NCI-H446 treated with DMSO at 0.1 percent for 48 hours (cell line): ENCODE results near the gene CERS6.

Source experiments
- DNase-seq: peaks from one replicate; lab custom pipeline; 2025; lab: John Stamatoyannopoulos, UW

The CERS6 gene

DNA sequence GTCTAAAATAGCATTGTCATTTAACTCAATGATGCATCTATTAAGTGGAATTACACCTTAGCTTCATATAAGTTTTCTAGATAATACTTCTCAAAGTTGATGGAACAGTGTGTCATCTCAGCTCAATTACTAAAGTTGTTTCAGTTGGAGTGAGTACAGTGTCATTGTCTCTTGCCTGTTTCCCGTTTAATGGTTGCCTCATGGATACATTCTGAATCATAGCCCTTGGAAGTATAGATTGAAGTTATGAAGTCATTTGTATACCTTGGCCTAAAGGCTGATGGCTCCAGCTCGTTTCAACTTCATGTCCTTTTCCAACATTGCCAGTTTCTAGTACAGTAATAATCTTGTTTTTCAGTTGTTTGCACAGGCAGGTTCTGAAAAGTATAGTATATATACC lies 215.9 kb downstream of the CERS6 start:
- no peak for DNase-seq

DNA sequence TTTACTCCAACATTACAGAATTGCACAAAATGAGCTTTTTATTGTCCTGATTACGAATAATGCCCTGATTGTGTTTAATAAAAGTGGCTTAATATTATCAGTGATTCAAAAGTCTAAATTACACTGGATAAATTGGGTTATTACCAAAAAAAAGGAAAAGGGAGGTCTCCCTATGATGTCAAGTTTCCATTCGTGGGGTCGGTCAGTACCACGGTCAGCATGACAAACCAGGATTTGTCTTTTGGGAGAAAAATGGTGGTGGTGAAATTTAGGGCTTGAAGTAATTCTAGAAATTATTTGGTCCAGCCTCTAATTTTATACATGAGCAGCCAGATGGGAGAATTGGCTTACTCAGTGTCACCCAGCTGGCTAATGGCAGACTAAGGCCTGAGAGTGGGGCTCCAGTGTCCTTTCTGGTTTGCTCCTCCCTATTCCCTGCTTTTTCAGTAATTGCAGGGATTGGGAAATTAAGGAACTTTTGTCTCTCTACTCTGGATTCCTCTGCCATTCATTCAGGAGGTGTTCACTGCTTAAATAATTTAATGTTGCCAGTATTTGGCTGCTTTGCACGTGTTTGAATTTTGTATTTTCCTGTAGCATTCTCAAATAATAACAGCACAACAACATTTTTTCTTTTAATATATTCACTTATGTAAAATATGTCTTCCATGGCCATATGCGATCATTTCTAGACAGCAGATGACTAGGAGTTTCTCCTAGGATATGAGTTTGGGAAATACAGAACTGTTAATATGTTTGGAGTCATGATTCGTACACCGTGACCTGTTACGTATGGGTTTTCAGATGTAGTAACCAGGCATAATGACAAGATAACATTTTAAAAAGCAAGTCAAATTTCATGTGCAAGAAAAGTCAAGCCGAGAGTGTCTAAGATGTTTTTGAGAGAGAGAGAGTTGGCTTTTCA lies 217.5 kb downstream of the CERS6 start:
- peak; percentile 40 for DNase-seq

DNA sequence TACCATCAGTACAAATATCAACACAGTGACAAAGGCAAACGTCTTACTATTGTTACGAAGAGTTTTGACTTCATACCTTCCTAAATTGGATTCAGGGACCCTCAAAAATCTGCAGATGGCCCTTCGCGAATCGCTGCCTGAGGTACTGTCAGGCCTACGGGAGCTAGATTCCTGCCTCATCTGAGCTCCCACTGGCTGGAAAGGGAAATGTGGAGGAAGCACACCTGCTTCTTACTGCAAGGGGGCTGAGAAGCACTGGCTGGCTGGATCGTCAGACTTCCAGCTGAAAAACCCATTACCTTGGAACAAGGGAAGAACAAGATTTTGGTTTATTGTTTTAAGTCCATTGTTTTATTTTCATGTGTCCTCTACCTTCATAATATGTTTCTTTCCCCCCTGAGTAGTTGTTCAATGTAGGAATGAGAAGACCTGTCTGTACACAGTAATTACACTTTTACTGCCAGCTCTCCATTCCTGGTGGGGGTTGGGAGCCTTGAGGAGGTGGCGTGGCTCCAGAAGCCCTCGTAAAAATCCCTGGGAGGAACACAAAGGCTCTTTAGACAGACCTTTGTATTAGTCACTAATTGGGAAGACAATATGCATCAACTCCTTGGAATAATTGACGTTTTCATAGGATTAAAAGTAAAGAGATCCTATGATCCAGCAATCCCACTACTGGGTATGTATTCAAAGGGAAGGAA lies 222.2 kb downstream of the CERS6 start:
- DNase-seq, result no peak

DNA sequence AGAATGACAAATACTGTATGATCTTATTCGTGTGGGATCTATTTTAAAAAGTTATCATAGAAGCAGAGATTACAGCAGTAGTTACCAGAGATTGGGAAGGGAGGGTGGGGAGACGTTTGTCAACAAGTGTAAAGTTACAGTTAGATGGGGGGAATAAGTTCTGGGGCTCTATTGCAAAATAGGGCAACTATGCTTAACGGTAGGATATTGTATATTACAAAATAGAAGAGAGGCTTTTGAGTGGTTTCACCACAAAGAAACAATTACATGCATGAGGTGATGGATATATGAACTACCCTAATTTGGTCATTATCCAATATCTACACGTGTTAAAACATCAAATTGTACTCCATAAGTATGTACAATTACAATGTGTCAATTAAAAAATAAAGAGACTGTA lies 223.0 kb downstream of the CERS6 start:
- DNase-seq, result no peak

DNA sequence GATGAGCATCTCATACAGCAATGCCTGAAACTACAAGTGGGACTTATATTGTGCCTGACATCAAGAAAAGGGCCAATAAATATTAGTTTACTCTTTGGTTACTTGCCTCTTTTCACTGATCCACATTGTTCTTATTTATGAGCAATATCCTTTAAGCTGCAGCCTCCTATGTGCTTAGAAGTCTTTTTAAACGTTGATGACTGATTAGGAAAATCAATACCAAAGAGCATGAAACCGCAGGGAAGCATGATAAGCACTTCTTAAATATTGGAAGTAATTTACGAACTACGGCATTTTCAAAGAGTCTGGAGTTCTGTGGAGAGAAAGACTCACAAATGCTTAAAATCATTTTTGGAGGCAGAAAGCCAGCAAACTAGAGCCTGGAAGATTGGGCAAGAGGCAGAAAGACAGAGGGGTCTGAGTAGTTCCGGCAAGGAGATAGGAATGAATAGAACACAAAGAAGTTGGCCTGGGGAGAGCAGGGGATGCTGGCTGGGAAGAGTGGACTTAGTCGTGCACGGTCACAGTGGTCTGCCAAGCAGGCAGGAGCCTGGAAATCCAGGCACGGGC lies 223.8 kb downstream of the CERS6 start:
- no peak for DNase-seq

DNA sequence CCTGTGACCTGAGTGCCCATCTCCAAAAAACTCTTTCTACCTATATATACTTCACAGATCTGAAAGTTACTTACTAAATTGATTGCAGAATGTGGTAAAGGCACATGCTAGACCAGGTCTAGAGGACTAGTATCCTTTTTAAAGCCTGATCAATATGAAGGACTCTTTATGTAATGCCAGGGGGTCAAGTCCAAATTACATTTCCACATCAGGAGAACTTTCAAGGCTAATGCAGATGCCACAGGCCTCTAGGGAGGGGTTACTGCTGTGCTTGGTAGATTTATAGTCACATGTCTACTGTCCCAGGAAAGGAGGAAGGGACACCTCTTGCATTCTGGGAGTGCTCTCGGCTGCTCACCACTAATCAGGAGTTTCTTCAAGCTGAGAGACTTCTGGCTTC lies 227.9 kb downstream of the CERS6 start:
- DNase-seq, result no peak

DNA sequence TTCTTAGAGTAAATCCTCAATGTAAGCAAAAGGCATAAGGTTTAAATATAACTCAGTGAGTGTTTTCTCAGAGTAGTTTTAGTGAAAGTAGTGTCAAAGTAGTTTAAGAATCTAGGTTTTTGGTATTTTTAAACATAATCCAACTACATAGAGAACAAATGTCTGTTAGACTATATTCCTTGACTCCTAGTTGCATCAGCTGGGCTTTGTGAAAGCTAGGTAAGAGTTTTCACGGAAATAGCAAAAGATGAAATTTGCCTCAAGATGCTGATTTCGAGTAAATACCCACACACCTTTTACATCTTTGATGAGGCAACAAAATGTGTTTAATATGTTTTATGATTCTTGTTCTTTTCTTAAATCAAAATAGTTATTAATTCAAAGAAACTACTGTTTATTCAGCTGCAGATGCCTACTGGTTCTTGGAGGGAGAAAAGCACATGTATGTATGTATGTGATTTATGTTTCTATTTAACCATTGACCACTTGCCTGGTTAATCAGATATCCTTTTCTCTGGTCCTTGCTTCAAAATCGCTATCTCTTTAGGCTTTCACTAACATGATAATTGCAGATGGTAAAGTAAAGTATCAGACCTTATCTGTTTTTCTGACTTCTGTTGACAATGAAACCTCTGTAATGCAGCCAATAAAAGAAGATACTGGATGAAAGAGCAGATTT lies 229.0 kb downstream of the CERS6 start:
- no peak for DNase-seq

DNA sequence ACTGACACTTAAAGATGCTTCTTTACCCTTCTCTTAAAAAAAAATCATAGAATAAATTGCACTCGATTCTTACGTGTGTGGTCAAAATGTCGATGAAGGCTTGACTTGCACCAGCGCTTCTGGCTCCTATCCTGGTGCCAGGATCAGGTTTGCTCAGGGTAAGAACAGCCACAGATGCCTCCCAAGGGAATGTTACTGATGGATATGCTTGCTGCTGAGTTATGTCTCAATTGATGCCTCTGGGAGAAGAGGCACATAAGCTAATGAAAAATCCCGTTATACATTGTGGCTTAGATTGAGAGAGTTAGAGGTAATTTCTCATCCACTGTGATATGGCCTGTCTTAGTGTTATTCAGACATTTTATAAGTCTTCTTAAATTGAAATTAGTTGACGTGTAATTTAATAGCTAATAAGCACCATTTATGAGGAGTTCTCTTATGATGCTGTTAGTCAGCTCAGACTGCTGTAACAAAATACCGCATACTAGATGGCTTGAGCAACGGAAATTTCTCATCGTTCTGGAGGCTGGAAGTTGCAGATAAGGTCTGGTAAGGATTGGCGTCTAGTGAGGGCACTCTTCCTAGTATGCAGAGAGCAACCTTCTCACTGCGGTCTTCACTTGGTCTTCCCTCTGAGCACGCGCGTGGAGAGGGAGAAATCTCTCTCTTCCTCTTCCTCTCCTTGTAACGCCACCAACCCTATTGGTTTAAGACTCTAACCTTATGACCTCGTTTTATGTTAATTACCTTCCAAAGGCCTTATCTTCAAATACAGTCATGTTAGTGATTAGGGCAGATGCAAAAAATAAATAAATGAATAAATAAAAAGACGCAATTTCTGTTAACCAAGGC lies 229.8 kb downstream of the CERS6 start:
- no peak for DNase-seq

DNA sequence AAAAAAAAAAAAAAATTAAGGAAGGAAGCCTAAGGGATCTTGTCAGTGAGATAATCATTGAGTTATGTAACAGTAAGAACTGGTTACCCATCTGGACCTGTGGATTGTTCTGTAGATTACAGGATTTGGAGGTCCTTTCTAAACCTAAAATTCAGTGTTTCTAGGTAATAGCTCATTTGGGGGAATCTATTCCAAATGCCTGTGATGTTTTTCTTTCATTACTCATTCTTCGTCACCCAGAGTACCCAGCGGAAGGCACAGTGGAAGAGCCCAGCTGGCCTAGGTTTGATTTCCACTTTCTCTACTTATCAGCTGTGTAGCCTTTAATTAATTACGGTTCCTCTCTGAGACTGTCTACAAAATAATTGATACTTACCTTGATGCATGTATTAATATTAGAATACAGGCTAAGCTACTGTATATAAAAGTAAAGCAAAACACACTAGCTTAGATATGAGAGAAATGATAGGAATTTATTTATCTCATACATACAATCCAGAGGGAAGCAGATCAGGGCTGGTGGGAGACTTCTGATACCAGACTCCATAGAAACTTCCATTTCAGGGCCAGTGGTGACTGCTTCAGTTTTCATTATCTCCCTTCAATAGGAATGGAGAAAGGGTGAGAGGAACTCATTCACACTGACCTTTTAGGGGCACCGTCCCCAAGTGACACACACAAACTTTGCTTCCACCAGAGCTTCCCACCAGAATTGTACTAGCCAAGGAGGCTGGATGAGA lies 230.6 kb downstream of the CERS6 start:
- DNase-seq, result no peak

- DNase-seq, result no peak
These were observed 231.2 kb downstream of the CERS6 start for GRCh38 chr2:168687314-168687713.

DNA sequence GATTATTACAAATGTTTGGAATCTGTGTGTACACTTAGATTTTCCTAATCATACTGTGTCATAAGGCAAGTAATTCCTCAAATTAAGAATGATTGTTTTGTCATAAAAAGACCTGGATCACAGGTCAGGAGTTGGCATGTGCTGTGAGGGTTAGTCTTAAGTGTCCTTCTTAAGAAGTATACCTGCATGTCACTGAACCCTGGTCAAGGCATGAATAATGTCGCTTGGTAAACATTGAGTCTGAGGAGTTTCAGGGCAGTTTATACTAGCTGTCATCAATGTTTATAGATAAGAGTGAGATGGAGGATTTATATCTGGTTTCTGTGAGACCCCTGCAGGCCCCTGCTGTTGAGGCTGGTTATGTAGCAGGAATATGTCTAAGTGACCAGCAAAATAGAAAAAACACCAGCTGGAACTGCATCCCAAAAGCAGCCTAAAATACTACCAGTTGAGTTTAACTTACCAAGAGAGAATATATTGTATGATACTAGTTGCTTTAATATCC lies 234.4 kb downstream of the CERS6 start:
- DNase-seq, result no peak

- DNase-seq, result no peak
These were observed 235.1 kb downstream of the CERS6 start for GRCh38 chr2:168691221-168691620.

DNA sequence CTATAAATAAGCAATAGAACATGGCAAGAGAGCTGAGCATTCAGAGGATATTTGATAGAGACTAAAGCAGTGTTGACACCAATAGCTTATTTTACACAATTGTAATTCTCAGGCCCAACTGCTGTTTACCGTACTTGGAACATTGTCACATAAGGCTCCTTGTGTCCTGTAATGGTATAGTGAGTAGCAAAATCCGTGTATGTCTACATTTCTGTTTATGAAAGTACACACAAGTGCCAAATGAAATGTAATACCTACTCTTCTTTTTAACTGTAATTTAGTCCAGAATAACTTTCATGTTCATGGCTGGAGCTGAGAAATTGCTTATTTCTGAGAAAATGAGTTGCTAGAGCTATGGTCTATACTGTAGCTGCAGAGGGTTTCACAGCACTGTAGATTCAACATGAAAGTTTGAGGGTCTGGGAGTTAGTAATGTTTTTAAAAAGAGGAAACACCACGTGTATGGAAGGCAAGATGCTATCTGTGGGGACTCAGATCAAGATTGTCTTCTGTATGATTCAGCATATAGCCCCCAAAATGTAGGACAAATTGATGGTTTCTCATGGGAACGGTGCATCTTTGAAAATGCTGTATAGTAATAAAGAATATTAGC lies 236.2 kb downstream of the CERS6 start:
- DNase-seq, result no peak

DNA sequence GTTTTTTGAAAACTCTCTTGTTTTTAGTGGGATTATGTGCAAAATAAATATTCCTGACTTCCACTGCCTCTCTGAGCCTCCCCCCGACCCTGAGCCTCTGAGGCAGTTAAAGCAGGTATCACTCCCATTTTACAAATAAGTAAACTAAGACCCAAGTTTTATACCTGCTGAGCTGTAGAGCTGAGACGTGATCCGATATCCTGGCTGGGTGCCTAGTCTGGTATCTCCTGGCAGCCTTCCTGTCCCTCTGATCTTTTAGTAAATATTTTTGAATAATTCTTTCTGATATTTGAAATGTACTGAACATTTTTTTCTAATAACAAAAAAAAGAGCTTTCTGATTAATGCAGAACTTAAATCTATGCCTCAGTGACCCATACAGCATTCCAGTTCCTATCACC lies 238.1 kb downstream of the CERS6 start:
- no peak for DNase-seq

DNA sequence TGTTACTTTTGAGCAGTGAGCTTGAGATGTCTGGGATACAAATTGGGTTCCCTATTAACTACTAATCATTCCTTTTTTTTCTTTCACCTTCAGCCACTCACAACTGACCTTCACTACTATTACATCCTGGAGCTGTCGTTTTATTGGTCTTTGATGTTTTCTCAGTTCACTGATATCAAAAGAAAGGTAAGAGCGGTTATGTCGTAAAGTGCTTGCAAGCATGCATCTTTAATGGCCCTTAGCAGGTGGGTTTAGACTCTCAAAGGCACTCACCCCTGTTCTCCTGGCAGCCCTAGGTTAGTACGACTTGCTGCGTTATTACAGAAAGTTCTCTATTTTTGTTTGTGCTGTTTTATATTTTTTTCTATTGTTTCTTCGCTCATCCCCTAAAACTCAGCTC lies 238.8 kb downstream of the CERS6 start:
- DNase-seq, result no peak

- no peak for DNase-seq
These were observed 241.6 kb downstream of the CERS6 start for GRCh38 chr2:168697668-168698121.

DNA sequence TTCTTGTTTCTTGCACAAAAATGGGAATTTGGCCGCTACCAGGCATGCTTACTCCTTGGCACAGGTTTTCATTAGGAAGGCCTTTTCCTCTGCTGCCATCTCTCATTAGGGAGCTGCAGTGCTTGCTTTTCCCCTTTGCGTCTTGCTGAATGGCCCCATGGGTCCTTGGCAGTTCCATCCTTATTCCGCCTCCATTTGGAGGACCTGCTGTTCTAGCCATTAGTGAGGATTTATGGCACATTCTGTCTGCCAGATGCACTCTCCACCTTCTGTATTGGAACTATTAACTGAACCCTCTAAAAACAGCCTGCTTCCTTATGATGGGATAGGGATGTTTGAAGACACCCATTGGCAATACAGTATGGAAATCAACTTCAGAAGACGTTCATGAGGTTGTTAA lies 242.9 kb downstream of the CERS6 start:
- peak; percentile 98 for DNase-seq

- DNase-seq, result peak; percentile 91
These were observed 243.9 kb downstream of the CERS6 start for GRCh38 chr2:168699844-168700417.

DNA sequence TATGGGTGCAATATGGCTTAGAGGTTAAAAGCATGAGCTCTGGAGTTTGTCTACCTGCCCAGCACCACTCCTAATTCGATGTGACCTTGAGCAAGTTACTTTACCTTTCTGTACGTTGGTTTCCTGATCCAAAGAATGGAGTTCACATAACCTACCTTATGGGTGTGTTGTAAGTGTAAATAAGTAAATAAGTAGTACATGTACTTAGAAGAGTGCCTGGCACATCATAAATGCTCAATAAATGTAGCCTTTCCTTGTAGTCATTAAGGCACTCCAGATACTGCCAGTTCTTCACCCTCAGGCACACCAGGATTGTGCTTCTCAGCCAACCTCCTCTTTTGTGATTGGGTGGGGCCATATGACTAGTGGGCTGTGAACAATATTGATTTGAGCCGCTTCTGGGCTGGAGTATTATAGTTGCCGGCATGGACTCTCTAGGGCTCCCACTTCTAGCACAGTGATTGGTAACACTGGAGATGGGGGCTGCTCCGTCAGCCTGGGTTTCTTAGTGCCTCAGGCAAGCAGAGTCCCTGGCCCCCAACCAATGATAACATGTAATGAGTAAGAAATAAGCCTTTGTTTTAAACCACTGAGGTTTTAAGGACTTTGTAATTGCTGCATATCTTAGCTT lies 244.7 kb downstream of the CERS6 start:
- peak; percentile 44 for DNase-seq
